AG08395 (cell line): ENCODE measurements around the gene GFI1B.
"Not testable (repeated sequence)": the region's sequence is repeated elsewhere in the genome, so short reads cannot be mapped to it uniquely, and the experiment has no call there.

Experiments used
- DNase-seq: peaks from one replicate; pipeline ENCODE4 v3.0.0; 2012; ENCODE audit warnings: mixed read lengths, low spot score

GFI1B gene

GRCh38 chr9:133014696-133015095 lies 36.2 kb downstream of the GFI1B start:
- no peak for DNase-seq

- no peak for DNase-seq
Observed at GRCh38 chr9:133023117-133023890, 44.8 kb downstream of the GFI1B start.

DNA sequence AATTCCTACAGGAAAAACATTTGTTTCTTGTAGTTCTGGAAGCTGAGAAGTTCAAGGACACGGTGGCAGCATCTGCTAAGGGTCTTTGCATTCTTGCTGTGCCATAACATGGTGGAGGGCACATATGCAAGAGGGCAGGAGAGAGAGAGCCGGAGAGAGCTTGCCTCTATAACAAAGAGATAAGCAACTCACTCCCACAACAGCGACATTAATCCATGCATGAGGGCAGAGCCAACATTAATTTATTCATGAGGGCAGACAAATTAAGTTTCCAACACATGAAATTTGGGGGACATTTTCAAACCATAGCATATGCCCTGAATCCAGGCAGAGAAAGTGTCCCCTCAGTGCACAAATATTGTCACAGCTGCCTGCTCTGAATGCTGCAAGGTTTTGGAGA lies 47.9 kb downstream of the GFI1B start:
- DNase-seq, result no peak

DNA sequence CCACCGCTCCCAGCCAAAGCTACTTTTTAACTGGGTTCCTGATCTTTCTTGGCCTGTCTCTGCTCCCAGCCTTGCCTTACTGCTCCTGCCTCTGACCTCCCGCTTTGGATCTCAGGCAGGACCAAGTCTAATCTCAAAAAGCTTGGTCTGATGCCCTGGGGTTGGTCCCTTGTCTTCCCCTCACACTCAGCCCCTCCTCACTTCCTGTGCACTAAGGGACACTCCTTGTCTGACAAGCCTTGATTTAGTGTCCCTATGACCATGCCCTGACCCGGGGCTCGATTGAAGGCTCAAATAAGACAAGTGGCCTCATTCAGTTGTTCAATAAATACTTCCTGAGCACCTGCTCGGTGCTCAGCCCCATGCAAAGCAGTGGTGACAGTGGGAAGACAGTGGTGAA lies 48.6 kb downstream of the GFI1B start:
- DNase-seq, result no peak

DNA sequence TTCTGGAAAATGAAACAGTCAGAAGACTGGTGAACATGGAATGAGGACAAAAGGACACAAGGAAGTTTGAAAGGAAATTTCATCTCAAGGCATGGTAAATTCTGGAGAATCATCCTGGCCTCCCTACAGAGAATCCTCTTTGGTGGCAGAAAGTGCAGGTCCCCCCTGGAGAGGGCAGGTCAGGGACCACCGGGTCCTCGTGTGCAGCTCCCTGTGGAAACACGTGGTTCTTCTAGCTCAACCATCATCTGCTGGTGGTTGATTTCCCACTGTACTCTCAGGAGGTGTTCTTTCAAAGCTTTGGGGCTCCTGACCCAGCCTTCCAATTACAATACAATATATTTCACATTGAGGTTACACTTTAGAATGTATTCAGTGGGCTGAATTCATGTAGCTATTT lies 49.7 kb downstream of the GFI1B start:
- DNase-seq, result no peak

GRCh38 chr9:133029994-133030316 lies 51.5 kb downstream of the GFI1B start:
- no peak for DNase-seq

GRCh38 chr9:133030317-133031129 lies 52.0 kb downstream of the GFI1B start, which contains the start of gene GTF3C5:
TSS of gene GTF3C5 (plus strand) at chr9:133030997. CDS start at chr9:133031012, 15 bp downstream.
- peak; percentile 100 for DNase-seq

- DNase-seq, result no peak
Observed at GRCh38 chr9:133031130-133031422, 52.6 kb downstream of the GFI1B start.

DNA sequence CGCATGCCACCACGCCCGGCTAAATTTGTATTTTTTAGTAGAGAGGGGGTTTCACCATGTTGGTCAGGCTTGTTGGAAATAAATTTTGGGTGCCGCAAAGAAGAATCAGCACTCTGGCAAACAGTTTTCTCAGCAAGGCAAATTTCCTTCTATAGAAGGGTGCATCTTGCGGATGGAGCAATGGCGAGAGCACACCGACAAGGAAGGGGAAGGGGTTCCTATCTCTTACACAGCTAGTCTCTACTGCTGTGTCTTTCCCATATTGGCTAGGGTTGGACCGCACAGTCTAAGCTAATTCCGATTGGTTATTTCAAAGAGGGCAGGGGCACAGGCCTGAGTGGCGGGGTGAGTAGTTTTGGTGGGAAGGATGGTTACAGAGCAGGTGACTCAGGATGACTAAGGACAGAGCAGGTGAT lies 53.0 kb downstream of the GFI1B start:
- no peak for DNase-seq

DNA sequence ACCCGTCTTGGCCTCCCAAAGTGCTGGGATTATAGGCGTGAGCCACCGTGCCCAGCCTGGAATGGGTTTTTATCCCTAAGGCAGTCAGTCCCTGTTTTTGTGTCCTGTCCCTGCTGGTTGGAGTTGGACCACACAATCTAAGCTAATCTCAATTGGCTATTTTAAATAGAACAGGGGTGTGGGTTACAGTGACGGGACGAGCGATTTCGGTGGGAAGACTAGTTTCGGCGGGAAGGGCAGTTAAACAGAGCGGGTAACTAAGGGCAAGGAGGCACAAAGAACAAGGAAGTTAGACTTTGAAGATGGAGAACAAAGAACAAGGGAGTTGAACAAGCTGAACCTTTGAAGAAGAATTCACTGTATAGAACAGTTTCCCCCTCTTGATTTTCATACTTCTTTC lies 53.7 kb downstream of the GFI1B start:
- no peak for DNase-seq

DNA sequence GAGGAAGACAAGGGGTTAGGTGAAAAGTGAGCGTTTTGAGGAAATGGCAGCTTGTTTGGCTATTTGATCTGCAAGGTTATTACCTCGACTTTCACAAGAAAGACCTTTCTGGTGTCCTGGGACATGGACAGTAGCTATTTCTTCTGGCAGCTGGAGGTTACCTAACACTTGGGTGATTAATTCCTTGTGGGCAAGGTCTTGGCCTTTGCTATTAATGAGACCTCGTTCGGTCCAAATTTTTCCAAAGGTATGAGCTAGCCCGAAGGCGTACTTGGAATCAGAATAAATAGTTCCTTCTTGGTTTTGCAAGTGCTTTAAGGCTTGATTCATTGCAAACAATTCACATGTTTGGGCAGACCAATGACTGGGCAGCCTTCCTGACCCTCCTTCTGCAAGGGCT lies 57.2 kb downstream of the GFI1B start:
- DNase-seq, result no peak

DNA sequence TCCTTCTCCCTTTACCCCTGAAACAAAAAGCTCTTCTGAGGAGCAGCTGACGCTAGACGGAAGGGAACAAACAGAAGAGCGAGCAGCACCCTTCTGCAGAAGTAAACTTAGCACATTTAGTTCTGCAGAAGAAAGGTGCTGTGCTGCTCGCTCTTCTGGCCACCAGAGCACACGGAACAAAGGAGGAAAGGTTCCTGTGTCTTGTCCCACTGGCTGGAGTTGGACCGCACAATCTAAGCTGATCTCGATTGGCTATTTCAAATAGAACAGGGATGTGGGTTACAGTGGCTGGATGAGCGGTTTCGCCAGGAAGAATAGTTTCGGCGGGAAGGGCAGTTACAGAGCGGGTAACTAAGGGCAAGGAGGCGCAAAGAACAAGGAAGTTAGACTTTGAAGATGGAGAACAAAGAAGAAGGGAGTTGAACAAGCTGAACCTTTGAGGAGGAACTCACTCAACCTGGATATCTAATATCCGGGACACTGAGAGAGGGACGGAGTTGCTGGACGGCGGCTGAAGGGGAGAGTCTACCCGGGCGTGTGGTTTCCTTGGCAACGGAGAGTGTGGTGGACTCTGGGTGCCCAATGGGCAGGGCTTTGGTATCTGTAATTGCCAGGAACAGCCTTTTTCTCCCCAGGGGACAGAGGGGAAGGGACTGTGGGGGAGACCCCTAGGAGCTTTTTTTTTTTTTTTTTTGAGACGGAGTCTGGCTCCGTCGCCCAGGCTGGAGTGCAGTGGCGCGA lies 59.5 kb downstream of the GFI1B start:
- DNase-seq, result no peak

DNA sequence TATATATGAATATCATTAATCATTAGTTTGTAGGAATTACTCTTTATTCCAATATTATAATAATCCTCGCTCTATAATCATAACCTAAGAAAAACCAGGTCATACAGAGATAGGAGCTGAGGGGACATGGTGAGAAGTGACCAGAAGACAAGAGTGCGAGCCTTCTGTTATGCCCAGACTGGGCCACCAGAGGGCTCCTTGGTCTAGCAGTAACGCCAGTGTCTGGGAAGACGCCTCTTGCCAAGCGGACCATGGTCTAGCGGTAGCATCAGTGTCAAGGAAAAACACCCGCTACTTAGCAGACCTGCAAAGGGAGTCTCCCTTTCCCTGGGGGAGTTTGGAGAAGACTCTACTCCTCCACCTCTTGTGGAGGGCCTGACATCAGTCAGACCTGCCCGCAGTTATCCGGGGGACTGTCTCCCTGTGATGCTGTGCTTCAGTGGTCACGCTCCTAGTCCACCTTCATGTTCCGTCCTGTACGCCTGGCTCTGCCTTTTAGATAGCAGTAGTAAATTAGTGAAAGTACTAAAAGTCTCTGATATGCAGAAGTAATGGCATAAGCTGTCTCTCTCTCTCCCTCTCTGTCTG lies 62.5 kb downstream of the GFI1B start:
- DNase-seq, result not testable (repeated sequence)
